ENCODE data around the gene STOML3.

The STOML3 gene

DNA sequence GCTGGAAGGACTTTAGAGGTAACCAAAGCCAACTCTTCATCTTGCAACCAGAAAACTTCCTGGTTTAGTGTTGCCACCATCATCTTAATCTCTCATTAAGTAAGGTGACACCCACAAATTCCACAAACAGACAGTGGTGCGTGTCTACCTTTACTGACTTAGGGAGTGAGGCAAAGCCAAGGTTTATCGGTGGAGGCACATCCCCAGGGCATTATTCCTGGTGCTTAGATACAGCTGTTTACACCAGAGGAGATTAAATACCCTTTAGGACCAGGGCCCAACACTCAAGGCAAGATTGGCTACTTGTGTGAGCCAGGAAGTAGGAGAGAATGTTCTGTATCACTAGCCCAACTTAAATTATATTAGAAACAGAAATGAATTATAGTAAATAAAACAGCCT lies 9.5 kb downstream of the STOML3 start:
- no peak for DNase-seq (ENCODE audit: low read depth in 2 of 2)

DNA sequence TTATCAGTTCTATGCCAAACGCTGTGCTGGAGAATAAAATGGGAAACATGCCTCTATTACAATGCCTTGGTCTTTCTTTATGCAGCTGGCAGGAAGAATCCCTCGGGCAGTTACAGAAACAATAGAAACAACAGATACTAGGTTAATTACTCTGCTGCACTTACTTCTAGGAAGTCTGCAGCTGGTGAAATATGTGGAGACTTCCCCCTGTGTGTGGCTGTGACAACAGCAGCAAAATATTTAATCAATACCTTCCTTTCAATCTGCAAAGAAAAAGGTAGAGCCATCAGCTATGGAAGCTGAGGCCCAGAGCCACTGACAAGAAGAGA lies 9.9 kb downstream of the STOML3 start:
- no peak for DNase-seq (ENCODE audit: low read depth in 2 of 2)

DNA sequence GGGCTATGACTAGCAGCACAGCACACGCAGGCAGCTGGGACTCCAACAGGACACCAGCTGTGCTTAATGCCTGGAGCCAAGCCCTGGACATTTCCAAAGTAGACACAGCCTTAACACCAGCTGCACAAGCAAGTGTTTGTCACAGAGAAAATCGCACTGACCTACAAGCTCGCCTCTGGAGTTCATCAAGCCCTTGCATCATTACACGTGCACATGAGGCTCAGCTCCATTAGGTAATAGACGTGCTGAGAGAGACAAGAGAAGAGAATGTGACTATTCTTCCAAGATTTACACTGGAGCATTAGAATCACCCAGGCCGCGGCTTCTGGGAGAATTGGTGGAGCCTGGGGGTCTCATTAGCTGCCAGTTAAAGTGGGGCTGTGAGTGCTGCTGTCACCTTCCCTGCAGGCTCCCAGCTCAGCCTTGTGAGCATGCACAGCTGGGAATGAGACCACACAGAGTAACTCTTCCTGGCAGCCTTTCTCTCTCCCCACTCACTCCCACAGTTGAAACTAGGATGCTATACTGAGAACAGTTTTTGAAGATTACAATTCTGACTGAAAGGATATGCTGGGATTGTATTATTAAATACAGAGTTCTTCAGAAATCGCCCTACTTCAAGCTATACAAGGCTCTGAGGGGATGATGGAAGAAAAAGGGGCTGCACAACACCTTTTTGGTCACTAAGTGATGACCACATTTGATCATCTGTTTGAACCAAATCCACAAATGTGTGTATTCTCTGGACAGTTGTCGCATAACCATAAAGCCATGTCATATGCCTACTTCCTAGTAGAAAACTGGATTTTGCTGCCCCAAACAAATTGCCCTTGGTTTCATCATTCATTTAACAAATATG lies 10.5 kb downstream of the STOML3 start:
- DNase-seq (ENCODE audit: low read depth in 2 of 2): no peak

DNA sequence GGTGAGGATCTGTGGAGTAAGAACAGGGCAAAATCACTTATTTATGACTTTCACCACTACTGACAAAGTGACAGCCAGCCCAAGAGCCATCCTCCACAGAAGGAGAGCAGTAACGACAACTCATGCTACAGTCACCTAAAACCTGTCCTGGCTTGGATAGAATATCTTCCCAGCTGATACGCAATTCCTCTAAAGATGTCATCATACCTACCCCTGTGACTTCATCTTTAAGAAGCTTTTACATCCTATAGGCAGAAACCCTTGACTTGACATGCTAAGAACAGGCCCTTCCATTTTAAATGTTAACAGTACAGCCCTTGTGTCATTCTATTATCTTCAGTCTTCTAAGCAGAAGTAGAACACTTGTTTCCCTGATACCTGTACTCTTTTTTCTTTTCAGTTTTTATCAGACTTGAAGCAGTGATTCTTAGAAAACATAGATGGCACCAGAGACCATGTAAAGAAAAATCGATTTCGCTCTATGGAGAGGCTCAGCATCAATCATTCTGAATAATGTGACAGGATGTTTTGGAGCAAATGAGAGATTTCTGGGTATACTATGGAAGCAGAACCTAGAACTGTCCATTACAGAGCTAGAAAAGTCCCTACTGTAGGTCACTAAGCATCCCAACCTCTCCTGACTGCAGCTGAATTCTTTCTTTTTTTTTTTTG lies 20.1 kb downstream of the STOML3 start:
- no peak for DNase-seq (ENCODE audit: low read depth in 2 of 2)

DNA sequence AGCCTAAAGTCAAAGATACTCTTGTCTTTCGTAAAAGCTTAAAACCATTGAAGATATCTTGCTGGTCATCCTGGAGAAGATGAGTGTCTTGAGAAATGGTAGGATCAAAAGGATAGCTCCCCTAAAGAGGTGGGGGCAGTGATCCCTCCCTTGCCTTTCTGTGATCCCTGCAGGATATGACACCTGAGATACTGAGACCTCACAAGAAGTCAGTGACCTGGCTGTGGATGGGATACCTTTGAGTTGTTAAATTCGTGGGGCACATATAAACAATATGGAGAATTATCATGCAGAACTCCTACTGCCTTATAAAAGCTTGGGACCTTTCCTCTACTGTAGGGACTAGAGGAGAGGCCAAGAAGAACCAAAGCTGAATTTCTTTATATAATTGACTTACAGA lies 21.4 kb downstream of the STOML3 start:
- no peak for DNase-seq (ENCODE audit: low read depth in 2 of 2)

DNA sequence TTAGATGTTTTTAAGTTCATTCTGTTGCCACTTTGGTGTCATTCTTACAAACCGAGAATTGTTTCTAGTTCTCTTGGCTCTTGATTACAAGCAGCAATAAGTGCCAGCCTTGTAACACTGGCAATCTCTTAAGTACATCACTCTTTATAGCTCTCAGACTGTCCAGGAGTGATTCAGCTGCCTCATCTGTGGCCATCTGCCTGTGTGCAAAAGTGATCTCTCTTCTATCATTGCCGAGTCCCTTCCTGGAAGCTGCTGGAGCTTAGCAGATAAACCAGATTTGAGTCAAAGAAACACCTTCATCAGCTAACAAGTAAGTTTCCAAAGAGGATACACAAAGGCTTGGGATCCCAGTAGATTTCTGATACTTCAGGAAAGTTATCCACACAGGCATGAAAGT lies 23.2 kb downstream of the STOML3 start:
- DNase-seq (ENCODE audit: low read depth in 2 of 2): no peak

DNA sequence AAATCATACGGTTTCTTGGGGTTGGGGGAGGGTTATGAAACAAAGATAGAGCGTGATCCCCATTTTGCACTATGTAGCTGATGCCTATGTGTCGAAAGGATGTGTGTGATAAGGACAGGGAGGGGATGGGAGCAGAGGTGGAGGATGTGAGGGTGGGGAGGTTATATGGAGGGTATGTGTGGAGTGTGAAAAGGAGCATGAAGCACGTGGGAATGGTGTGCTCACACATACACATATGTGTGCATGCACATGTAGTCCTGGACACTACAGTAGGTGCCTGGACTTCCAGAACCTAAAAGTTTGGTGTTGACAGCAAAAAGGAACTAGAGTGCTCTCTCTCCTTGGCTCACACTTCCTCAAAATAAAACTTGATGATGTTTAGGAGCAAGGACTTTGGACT lies 25.4 kb downstream of the STOML3 start:
- no peak for DNase-seq (ENCODE audit: low read depth in 2 of 2)

DNA sequence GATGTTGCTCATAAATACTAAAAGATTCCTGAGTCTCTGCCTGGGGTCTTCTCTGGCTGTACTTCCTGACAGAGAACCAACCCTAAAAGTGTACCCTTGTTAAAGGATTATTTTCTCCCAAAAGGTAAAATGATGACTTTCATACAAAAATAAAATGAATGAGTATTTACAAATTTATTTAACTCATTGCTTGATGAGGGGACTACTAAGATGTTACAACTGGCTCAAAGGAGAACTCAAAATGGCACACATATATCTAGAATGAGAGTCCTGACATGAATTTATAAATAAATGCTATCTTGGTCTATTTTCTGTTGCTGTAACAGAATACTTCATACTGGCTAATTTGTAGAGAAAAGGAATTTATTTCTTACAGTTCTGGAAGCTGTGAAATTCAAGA lies 30.5 kb downstream of the STOML3 start:
- DNase-seq (ENCODE audit: low read depth in 2 of 2): no peak

DNA sequence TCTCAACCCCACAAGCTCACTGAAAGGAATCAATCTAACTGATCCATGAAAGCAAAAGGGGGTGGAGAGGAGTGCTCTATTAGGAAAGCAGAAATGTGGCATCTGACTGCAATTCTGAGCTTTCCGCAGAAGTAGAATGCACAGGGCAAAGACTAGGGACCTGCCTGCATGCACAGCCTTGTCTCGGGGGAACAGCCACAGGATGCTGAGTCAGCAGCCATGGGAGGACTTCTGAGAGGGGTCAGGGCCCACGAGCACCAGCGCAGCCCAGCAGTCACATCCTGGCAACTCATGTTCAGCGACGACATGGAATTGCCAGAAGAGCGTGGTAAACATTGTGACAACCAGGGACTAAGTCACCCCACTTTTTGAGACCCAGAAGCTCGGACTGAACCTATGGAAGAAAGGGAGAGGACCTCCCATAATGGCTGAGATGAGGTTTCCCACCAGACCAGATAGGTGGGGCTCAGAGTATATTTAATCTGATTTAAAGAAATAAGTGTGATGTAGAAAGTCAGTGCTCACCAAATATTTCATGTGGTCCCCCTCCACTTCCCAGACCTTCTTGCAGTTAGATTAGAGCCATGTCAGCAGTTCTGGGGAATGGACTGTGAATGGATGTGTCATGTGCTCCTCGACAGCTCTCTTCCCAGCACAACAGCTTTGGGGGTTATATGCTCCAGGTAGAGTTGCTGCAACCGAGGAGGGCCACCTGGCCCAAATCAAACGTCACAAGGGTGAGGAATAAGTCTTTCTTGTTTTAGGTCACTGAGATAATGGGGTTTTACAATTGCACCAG lies 32.6 kb downstream of the STOML3 start:
- no peak for DNase-seq (ENCODE audit: low read depth in 2 of 2)

DNA sequence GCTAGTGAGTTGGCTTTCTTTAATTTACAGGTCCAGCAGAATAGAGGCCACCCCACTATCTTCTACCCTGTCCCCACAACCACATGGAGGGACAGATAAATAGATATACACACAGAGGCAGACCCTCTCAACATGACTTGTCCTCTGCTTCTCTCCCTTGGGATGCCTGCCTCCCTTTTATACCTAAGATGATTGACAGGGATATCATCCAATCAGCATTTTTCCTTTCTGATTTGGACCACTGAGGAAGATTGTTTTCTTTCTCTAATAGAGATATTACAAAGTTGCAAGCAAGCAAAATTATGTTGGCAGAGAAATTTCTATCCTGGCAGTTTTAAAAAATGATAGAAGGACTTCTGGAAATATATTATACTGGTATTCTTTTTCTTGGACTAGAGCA lies 35.8 kb downstream of the STOML3 start:
- DNase-seq (ENCODE audit: low read depth in 2 of 2): no peak

DNA sequence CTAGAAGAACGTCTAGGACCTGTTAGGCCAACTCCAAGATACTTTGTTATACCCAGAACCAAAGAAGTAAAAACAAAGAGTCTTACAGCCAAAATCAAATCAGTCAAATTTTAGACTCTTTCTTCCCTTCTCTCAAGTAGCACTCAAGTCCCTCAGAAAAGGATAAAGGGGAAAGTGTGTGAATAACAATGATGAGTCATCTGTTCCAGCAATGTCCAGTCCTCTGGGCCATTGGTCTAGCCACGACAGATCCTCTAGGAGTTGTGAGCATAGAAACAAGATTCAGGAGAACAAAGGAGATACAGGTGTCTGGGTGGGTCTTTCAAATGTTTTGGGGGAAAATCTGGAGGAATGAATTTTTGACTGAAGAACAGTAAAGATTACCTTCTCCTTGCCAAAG lies 36.3 kb downstream of the STOML3 start:
- DNase-seq (ENCODE audit: low read depth in 2 of 2): no peak

DNA sequence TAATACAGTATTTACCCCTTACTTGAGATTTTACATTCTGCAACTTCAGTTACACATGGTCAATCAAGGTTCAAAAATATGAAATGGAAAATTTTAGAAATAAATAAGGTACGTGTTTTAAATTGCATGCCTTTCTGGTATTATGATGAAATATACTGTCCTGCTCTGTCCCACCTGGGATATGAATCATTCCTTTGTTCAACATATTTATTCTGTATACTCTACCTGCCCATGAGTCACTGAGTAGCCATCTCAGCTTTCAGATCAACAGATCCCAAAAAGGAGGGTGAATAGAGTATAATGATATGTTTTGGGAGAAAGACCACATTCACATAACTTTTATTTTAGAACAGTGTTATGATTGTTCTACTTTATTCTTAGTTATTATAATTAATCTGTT lies 37.8 kb downstream of the STOML3 start:
- no peak for DNase-seq (ENCODE audit: low read depth in 2 of 2)

DNA sequence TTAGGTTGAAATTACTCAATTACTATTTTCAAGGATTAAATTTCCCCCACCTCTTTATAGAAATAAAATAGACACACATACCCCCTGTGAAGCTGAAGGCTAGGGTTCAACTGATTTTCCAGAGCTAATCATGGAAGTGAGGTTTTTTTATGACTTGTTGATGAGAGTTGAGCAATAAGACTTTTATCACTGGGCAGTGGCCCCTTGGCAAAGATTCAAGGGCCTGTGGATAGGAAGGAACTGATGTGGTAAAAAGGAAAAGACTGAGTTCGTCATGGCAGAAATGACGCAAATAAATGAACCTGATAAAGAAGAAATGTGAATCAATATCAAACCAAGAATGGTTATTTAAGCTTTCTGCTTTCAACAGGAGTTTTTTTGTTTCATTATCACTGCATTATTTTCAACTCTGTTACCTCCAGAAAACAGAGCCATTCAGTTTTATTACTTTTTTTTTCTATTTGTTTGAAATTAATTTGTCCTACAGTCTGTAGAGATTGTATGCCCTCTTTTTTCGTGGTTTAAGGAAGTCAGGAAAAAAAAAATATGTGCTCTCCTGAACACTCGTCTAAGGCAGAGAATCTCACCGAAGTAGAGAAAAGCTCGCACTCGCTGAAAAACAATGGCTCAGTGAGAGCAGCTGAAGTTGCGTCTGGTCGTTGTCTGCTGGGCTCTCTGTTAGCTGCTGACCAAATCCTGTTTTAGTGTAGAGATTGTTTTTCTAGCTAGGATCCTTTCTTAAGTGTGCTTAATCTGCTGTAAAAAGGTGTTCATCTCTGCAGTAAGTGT lies 38.9 kb downstream of the STOML3 start:
- DNase-seq (ENCODE audit: low read depth in 2 of 2): no peak

DNA sequence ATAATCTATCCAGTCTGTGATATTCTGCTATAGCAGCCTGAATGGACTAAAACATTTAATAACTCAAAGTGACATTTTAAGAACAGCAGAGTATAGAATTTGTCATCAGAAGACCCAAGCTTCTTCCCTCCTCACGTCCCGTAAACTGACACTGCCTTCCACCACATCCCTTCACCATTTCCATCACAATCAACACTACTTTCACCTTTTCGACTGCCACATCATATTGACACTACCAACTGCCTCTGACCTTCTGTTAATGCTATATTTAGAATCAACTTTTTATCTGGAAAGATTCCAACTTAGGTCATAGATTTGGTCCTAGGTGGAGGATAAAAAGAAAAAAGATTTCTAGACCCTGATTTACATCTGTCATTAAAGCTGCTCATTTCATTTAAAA lies 39.6 kb downstream of the STOML3 start:
- DNase-seq (ENCODE audit: low read depth in 2 of 2): no peak

DNA sequence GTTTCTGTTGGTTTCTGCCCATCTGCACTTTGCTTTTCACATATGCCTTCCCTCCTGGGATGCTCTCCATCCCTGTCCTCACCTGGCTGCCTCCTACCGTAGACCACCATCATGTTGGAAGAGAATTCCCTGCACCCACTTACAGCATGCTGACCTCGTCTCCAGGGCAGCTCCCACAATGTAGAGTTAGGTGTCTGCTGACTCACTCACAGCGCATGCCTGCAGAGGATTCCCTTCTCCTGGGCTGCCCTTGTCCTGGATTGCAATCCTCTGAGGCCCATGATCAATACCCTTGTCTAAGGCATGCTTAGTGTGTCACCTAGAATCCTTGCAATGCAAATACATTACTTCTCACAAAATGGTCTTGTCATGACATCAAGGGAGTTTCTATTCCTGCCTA lies 43.6 kb downstream of the STOML3 start:
- no peak for DNase-seq (ENCODE audit: low read depth in 2 of 2)

DNA sequence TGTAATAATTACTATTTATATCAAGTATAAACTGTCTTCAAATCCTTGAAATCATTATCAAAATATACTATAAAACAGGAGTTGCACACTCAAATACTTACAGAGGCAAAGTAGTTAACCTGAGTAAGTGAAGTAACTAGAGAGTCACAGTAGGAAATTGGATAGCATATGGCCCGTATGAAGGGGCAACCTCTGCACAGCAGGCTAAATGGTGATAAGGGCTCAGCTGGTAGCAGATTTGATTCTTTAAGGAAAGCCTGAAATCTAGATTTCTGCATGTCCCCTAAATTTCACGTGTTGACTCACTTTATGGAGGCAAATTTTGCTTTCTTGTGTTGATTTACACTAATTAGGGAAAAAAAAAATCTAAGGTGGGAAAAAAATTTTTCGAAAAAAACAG lies 46.4 kb downstream of the STOML3 start:
- DNase-seq (ENCODE audit: low read depth in 2 of 2): no peak

DNA sequence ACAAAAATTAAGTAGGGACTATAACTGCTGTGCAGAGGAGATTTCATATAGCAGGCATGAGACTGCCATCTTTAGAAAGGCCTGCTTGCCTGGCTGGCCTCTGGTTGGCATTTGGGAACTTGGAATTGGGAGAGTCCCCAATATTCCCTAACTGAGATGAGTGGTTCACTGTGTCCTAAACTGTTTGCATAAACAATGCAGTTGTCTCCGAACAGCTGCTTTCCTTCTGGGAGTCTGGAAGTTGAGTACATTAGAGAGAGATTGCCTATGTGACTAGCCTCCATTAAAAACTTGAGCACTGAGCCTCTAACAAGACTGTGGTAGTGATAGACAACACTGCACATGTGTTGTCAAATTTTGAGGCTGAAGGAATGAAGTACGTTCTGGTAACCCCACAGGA lies 47.4 kb downstream of the STOML3 start:
- DNase-seq (ENCODE audit: low read depth in 2 of 2): no peak

DNA sequence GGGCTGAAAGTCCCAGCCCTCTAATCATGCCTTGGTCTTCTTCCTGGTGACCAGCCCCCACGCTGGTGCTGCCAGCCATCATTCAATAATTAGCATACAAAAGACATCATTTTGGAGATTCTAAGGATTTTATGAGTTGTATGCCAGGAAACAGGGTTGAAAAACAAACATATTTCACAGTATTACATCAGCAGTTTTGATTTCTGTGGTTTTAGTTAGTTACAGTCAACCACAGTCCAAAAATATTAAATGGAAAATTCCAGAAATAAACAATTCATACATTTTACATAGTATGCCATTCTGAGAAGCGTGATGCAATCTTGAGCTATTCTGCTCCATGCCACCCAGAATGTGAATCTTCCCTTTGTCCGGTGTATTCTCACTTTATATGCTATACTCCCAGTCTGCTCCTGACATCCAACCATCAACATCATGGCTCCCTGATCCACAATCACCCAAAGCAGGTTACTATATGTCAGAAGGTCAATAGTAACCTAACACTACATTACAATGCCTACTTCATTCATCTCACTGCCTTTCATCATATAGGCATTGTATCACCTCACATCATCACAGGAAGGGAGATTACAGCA lies 49.2 kb downstream of the STOML3 start:
- no peak for DNase-seq (ENCODE audit: low read depth in 2 of 2)

DNA sequence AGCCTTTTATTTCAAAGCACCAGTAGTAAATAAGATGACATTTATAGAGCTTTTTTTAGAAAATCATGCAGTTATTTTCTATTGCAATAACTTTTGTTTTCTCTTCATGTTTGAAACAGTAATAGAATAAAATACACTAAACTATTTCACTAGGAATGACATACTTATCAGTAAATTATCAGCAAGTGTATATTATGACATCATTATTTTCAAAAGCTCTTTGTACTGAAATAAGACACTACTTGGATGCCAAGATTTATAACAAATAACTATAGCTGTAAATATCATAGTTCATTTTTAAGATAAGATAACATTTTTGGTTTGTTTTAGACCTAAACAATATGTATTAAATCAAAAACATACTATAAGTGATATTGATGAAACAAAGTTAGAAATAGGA lies 56.8 kb downstream of the STOML3 start:
- no peak for DNase-seq (ENCODE audit: low read depth in 2 of 2)

DNA sequence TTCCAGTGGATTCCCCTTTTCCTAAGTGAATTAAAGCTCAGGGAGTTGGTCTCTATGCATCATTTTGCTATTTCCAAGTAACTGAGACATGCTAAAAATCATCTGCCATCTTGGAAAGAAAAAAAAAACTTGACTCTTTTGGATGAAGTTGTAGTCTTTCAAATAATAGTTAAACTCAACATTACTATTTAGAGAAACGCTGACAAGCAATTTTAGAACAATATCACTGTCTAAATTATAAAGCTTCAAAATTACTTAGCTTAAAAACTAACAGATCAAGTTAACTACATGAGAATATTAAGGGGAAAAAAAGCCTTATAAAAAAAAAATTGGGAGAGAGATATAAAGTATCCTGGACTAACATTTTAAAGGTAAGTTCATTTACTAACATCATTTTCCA lies 68.5 kb downstream of the STOML3 start:
- no peak for DNase-seq (ENCODE audit: low read depth in 2 of 2)

DNA sequence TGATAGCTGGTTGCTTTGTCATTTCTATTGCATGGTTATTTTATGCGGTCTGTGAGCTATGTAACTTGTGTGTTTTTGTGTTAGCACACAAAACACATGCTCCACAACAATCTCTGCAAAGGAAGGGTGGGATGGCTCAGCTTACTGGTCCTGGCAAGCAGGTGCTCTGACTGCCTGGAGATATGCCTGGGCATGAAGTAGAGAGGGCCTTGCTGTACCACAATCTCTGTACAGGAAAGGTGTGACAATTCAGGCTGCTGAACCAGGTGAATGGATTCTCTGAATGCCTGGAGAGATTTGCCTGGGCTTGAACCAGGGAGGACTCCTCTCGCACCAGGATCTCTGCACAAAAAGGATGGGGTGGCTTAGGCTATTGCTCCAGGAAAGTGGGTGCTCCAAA lies 69.5 kb downstream of the STOML3 start:
- DNase-seq (ENCODE audit: low read depth in 2 of 2): no peak
